Measurements from ENCODE around the gene SLC45A2. TPM values are rescaled to one million over a fixed set of nuclear protein-coding genes. Genes with fewer than 3 reads are reported as not detected.
"Not testable (repeated sequence)": the region's sequence is repeated elsewhere in the genome, so short reads cannot be mapped to it uniquely, and the experiment has no call there.

SLC45A2 gene, protein sequence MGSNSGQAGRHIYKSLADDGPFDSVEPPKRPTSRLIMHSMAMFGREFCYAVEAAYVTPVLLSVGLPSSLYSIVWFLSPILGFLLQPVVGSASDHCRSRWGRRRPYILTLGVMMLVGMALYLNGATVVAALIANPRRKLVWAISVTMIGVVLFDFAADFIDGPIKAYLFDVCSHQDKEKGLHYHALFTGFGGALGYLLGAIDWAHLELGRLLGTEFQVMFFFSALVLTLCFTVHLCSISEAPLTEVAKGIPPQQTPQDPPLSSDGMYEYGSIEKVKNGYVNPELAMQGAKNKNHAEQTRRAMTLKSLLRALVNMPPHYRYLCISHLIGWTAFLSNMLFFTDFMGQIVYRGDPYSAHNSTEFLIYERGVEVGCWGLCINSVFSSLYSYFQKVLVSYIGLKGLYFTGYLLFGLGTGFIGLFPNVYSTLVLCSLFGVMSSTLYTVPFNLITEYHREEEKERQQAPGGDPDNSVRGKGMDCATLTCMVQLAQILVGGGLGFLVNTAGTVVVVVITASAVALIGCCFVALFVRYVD
- under 0.01 TPM in 1 of 2 replicates, not detected in the other for total RNA-seq

GRCh38 chr5:33984671-33985124, at the start of gene SLC45A2:
TSS of gene SLC45A2 (minus strand) at chr5:33984693. CDS start at chr5:33984583, 110 bp downstream.
- TF ChIP-seq CTCF (IDR thresholded peaks at IDR 0.05; ENCODE audit: insufficient read depth, low read depth, low read length) = no peak
- DNase-seq (ENCODE audit: low read depth) = no peak

GRCh38 chr5:34031966-34032365, 47.5 kb upstream of the SLC45A2 start:
- H3K4me3 ChIP-seq (ENCODE audit: low read depth, low read length) = no peak overlapping the region
- DNase-seq (ENCODE audit: low read depth) = no peak
- no peak for TF ChIP-seq CTCF (IDR thresholded peaks at IDR 0.05; ENCODE audit: insufficient read depth, low read depth, low read length)

More at GRCh38 chr5:33984671-33985124, at the start of gene SLC45A2:
- H3K4me3 ChIP-seq (ENCODE audit: low read depth, low read length) = no peak within 1 kb of the TSS

DNA sequence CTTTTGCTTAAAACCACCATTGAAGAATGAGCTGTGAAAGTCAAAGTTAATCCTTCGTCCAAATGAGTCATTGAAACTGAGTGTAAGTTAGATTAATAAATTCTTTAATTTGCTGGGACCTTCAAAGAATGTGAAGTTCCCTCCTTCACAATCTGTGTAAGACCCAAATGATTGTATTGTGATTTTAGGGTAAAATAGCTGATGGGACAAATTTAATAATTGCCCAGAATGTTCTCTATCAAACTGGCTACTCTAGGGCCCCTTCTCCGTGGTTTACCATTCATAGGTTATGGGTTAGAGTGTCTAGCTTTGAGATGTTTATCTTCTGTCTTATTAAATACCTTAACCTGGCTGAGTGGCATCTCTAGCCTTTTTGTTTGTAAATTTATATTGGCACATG, 46.6 kb upstream of the SLC45A2 start:
- TF ChIP-seq CTCF (IDR thresholded peaks at IDR 0.05; ENCODE audit: insufficient read depth, low read depth, low read length) = no peak
- H3K4me3 ChIP-seq (ENCODE audit: low read depth, low read length) = no peak overlapping the region
- DNase-seq (ENCODE audit: low read depth) = no peak

- H3K4me3 ChIP-seq (ENCODE audit: low read depth, low read length); DNase-seq (ENCODE audit: low read depth): not testable (repeated sequence)
These were observed 46.1 kb upstream of the SLC45A2 start for GRCh38 chr5:34030585-34030984.

DNA sequence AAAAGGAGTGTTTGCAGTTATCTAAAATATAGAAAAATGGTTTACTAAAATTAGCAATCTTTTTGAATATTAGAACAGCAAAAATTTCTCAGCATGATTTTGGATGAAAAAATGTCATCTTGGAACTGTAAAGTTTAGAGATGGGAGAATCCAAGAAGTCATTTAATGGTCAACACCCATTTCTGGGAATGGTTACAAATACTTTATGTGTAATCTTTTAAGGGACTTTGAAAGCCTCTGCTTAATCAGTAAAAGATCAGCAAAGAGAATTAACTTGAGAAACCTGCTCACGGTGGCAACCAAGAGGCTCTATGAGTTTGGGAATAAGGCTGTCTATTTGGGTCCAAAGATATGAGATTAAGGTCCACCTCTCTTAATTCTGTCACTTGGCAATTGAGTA, 45.6 kb upstream of the SLC45A2 start:
- H3K4me3 ChIP-seq (ENCODE audit: low read depth, low read length) = no peak overlapping the region
- TF ChIP-seq CTCF (IDR thresholded peaks at IDR 0.05; ENCODE audit: insufficient read depth, low read depth, low read length) = no peak
- no peak for DNase-seq (ENCODE audit: low read depth)

- no peak for TF ChIP-seq CTCF (IDR thresholded peaks at IDR 0.05; ENCODE audit: insufficient read depth, low read depth, low read length)
- H3K4me3 ChIP-seq (ENCODE audit: low read depth, low read length) = no peak overlapping the region
- no peak for DNase-seq (ENCODE audit: low read depth)
These were observed 43.9 kb upstream of the SLC45A2 start for GRCh38 chr5:34028349-34028748.

DNA sequence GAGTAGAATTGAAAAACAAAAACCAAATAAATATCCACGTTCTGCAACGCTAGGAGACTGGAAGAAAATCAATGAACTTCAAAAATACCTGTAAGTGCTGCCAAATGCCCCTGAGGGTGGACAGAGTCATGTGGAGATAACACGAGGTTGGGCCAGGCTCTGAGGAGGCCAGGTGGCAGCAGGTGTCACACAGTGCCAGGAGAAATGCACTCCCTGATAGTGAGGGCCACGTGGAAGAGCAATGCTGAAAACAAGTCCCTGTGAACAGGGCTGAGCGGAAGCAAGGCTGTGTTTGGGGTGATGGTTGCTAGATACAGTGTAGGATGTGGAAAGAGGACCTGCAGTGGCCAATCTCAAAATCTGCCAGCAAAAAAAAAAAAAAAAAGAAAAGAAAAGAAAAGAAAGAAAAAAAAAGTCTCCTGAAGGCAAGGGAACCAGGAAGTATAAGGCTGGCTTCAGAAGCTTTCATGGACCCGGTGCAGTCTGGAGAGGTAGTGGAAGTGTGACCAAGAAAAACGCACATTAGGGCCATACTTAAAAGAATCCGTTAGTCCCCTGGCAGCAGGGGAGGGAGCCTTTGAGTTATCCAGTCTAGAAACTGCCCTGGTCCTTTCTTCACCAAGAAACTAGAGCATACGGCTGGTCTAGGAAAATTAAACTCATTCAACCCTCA, 41.7 kb upstream of the SLC45A2 start:
- DNase-seq (ENCODE audit: low read depth) = no peak
- no peak for TF ChIP-seq CTCF (IDR thresholded peaks at IDR 0.05; ENCODE audit: insufficient read depth, low read depth, low read length)
- no peak overlapping the region for H3K4me3 ChIP-seq (ENCODE audit: low read depth, low read length)

All from fibroblast of villous mesenchyme (primary cell).